PFSK-1 (cell line): ENCODE measurements around the gene LILRB5.

ENCODE experiments used
- POLR2AphosphoS5 ChIP-seq: IDR thresholded peaks from 2 replicates; pipeline ENCODE4 v1.6.1; 2012; ENCODE audit warnings: low read depth, mild to moderate bottlenecking, control low read depth, low read length, moderate library complexity
- SIN3A ChIP-seq: IDR thresholded peaks from 2 replicates; pipeline ENCODE4 v1.6.1; 2012; ENCODE audit warnings: mild to moderate bottlenecking, low read length, moderate library complexity, borderline replicate concordance; ENCODE audit not compliant: insufficient read depth

- TF ChIP-seq POLR2AphosphoS5 (no peak), SIN3A (no peak)
These were observed at the start of gene LILRB5 for GRCh38 chr19:54257116-54257480.
